ENCODE measurements around the gene ZAP70.

GRCh38 chr2:97670471-97670870 is 42.9 kb upstream of the ZAP70 start:
- TF ChIP-seq, protein P1, sequence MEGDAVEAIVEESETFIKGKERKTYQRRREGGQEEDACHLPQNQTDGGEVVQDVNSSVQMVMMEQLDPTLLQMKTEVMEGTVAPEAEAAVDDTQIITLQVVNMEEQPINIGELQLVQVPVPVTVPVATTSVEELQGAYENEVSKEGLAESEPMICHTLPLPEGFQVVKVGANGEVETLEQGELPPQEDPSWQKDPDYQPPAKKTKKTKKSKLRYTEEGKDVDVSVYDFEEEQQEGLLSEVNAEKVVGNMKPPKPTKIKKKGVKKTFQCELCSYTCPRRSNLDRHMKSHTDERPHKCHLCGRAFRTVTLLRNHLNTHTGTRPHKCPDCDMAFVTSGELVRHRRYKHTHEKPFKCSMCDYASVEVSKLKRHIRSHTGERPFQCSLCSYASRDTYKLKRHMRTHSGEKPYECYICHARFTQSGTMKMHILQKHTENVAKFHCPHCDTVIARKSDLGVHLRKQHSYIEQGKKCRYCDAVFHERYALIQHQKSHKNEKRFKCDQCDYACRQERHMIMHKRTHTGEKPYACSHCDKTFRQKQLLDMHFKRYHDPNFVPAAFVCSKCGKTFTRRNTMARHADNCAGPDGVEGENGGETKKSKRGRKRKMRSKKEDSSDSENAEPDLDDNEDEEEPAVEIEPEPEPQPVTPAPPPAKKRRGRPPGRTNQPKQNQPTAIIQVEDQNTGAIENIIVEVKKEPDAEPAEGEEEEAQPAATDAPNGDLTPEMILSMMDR (IDR thresholded peaks at IDR 0.05; ENCODE audit: insufficient read depth, low read length, poor library complexity, severe bottlenecking) = no peak
- TF ChIP-seq EZH2phosphoT487 (conservative IDR thresholded peaks at IDR 0.05; ENCODE audit: low read length) = no peak

Measured in SU-DHL-6 (cell line).